HG02759 (cell line): ENCODE data around the gene MED13L.
A peak's percentile ranks its signal among the peaks of the same experiment; 100 is the strongest.

Experiments used
- ATAC-seq: cut with Tn5 transposase; IDR thresholded peaks from one replicate; pipeline ENCODE4 v1.9.1; 2021; ENCODE audit warnings: mild to moderate bottlenecking, moderate library complexity; ENCODE audit not compliant: unreplicated experiment

Gene MED13L

GRCh38 chr12:116277467-116278278, at the start of gene MED13L:
Gene MED13L (minus strand): TSS chr12:116277693. CDS start chr12:116277131, 562 bp downstream.
- peak; percentile 89 for ATAC-seq

DNA sequence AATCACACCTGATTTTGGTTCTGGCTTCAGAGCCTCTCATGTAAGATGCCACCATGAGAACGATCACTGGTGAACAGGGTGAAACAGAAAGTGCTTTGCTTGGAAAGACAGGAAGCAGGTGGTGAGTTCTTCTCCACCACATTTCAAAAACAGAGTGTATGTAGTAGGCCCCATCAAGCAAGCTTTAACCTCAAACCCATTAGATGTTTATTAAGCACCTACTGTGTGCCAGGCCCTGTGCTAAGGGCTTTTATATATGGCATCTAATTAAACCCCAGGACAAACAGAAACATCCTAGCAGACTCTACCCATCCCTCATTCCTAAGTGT, 47.8 kb upstream of the MED13L start:
- ATAC-seq: peak; percentile 87

- no peak for ATAC-seq
Observed at GRCh38 chr12:116324654-116325335, 47.3 kb upstream of the MED13L start.

DNA sequence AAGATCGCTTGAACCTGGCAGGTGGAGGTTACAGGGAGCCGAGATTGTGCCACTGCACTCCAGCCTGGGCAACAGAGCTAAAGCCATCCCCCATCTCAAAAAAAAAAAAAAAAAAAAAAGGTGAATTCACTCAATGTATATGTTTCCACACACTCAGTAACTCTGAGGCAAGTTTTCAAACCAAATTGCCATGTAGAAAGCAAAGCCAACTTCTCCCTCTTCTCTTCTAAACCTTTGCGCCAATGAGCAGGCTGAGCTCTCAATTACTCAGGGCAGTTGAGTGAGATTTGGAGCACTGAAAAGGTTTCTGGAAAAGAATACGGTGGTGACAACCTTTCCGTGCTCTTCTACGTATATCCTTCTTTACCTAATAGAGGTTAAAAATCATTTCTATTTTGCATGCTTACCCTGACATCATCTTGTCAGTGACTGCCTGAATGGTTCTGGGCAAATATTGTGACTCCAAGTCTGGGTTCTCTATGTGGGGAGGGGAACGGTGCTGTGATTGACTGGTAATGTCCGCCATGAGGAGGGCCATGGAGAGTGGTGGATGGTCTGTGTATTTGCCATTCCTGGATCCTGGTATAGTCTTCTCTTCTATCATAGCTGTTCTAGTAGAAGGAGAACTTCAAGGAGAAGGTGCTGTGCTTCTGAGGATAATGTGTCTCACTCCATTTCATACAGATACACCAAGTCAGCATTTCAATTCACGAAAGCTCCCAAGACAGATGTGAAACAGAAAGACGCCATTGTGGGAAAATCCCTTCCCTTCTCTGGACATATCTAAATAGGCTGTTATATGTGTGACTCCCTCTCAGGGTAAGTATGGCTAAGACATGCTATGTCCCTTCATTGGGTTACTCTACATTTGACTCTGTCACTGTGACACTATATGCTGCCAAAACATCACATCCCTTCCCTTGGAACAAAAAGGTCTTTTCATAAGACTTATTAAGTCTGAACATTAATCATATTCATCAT, 46.2 kb upstream of the MED13L start:
- no peak for ATAC-seq

GRCh38 chr12:116321913-116322312, 44.4 kb upstream of the MED13L start:
- no peak for ATAC-seq

GRCh38 chr12:116320791-116321217, 43.3 kb upstream of the MED13L start:
- ATAC-seq: no peak

DNA sequence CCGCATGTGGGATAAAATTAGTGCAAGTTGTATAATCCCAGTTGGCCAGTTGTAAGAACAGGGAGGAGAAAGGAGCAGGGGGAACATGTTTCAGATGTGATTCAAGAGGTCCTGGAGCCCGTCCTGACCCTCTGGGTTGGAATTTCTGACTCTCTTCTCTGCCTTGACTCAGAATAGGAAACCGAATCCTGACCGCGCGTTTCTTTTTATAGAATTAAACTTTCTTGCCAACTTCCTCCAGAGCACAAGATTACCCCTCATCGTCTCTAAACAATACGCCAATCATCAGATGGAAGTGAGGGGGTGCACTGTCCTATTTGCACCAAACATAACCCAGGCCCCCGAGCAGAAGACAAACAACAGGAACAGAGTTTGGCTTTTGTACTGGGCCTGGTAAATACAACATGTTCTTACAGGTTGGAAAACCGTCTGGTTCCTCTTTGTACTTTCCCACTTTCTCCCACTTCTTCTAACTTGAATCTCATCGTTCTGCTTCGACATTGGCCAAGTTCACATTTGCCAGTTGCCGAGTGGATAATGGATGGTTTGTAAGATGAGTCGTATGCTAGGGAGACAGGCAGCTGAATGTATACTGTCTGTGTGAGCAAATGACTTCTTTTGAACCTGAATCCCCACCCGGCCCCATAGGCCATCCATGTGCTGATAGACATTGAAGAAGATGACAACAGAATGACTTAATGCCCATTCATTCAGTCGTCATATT, 42.6 kb upstream of the MED13L start:
- ATAC-seq: no peak

DNA sequence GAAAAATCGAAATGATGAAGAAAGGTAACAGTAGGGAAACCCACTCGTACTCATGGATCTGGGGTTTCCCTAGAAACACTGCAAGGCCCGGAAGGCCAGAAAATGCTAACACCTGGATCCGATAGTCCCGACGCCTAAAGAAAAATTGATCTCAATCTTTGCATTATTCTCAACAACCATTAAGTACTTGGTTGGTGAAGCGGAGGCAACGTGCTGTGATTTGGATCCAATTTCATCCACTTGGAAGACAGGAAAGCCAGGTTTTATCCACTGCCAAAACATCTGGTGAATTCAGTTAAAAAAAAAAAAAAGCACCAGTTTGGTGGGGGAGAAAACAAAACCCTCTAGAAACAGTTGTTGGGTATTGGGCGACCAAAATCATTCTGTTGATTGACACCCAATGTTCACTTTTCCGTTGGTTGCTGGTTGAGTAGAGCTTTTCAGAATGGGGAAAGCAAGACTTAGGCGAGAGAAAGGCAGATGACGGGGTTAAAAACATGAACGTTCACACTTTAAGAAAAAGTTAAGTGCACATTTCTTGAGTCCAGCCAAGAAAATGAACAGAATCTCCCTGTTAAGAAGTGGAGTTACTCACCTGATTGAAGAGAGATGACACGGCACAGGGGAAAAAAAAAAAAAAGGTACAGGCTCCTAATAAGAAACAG, 41.9 kb upstream of the MED13L start:
- ATAC-seq: no peak

DNA sequence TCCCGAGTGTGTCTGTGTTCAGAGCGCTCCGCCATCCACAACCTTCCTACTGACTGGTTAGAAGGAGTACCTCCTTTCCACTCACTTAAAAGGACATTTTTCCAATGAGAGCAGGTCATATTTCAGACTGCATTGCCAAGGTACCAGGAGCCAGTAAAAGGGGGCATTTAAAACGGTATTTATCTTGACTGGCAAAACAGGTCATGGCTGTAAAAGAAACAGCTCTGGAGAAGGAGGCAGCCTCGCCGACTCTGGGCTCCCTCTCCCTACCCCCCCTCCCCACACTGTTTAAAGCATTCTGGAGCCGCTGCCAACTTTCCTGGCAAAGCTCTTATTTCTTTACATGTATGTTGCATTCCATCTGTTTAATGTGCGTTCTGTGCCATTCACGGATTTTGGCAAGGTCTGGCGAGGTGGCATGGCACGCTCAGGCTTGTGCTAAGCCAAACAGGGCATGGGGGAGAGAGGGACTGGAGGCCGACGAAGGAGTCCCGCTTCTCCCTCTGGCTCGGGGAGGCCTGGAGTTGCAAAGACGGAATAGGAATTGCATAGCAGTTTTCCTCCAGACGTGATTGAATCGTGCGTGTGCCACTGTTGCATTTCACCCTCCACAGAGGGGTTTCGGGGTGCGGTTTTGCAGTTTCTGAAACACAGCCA, 41.2 kb upstream of the MED13L start:
- no peak for ATAC-seq

DNA sequence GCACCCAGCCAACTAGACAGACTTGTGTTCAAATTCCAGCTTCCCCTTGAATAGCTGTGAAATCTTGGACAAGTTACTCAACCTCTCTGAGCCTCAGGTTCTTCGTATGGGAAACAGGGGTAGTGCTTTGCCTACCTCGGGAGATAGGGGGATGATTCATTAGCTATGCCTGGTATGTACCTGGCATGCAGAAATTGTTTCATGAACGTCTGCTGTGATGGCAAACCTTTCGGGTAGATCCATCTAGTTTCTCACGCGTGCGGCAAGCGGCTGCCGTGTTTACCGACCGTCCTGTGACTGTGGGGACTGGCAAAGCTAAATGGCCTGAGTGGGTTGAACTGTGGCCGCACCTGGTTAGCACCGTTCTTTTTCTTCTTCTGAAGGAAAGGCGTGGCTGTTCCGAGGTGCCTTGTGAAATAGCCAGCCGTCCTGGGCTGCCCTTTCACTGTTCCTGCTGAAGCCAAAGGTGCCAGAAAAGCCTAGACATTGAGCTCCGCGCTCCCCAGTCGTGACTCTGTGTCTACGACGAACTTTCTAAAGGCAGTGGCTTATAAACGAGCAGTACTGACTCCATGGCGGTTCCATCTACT, 40.6 kb upstream of the MED13L start:
- ATAC-seq: no peak

DNA sequence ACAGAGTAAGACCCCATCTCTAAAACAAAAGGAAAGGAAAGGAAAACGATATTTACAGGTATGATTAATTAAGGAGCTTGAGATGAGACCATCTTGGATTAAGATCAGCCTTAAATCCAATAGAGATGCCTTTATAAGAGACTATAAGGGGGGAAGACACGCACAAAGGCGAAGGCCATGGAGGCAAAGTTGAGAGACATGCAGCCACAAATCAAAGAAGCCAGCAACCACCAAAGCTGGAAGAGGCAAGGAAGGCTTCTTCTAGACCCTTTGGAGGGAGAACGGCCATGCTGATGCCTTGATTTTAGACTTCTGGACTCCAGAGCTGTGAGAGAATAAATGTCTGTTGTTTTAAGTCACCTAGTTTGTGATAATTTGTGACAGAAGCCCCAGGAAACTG, 39.6 kb upstream of the MED13L start:
- no peak for ATAC-seq

DNA sequence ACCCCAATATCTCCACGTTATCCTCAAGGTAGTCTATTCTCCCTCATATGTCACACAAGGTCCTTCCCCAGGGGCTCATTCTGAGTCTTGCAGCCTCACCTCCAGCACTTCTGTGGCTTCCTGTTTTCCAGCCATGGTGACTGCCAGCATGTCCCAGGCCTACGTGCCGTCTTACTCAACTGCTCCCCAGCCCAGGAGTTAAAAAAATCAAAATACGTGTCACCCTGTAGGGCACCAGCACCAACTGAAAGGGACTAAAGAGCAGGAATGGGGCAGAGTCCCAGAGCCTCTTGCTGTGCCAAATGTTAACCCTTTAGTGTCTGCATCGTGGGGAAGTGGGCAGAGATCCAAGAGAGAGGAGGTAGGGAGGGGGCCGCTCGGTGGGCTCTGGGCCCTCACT, 37.0 kb upstream of the MED13L start:
- ATAC-seq: no peak

DNA sequence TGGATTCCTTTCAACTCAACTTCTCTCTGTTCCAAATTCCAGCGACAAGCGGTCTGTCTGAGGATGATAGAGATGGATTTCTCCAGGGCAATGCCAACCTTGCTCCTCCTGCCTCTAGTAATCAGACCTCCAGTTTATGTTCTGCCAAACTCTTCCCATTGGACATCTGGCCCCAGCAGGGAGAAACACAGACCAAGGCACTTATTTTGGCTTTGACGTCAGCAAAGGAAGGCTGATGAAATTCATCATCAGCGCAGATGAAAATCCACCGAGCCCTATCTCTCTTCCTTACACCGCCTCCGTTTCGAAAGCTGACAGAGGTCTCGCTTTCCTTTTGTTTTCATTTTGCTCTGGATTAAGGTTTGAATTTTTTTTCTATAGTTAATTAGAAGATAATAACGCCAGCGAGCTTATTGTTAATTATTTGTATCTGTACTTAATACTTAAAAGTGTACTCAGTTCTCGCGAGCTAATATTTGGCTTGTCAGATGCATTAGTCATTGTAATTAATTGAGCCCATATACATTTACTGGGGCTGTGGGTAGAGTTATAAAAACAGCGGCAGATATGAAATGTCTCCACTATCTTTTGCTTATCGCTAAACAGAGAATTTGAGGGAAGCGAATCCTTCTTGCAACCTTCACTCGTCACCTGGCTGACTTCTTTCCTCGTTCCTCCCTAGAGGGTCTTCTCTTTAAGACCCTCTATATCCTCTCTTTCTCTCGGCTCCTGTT, 35.9 kb upstream of the MED13L start:
- no peak for ATAC-seq

- ATAC-seq: no peak
Observed at GRCh38 chr12:116310082-116310481, 32.6 kb upstream of the MED13L start.

GRCh38 chr12:116309343-116309742, 31.9 kb upstream of the MED13L start:
- ATAC-seq: no peak

DNA sequence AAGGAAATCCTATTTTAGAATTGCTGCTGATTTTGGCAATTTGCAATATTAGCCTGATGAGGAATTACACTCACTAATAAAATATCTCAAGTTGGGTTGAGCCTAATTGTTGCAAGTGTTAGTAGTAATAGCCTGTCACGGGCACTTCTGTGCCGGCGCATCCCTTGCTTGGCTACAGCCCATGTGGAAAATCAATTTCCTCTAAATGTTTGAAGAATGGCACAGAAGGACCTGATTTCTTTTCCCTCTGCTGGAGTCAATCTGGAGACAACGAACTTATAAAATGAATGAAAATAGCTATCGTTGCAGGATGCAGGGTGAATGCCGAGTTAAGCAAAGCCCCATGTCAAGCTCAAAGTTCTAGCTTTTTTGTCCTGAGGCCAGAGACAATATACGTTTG, 31.2 kb upstream of the MED13L start:
- no peak for ATAC-seq

- no peak for ATAC-seq
Observed at GRCh38 chr12:116306968-116307367, 29.5 kb upstream of the MED13L start.

DNA sequence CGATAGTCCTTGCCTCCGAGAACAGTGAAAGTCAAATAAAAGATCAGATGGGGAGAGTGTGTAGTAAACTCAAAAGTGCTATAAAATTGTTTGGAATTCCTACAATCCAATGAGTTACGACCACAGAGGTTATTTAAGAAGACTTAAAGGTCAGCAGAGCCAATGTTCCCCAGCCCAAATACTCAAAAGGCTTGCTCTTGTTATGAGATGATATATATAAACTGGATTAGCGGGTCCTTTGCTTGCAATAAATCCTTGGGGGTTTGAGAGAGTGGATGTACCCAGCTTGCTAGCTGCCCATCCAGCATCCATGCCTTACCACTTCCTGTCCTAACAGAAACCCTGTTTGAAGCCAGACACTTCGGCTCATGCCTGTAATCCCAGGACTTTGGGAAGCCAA, 29.0 kb upstream of the MED13L start:
- no peak for ATAC-seq

GRCh38 chr12:116304621-116305020, 27.1 kb upstream of the MED13L start:
- no peak for ATAC-seq
